ENCODE results near the gene CHD2.

The CHD2 gene

GRCh38 chr15:92930054-92930621, 30.0 kb downstream of the CHD2 start:
- Histone ChIP-seq H3F3A (ENCODE audit: insufficient read depth, low read length) (no peaks in the 10 kb centered on the region), H3K9me2 (ENCODE audit: low read depth, low read length) (no peaks in the 10 kb centered on the region), H3K9ac (ENCODE audit: low read length) (no peak overlapping the region), H4K20me1 (ENCODE audit: insufficient read depth, low read length) (no peaks in the 10 kb centered on the region), H3K27ac (ENCODE audit: low read depth, low read length, poor library complexity, severe bottlenecking) (no peak overlapping the region), H3K4me1 (ENCODE audit: insufficient read depth, low read length, severe bottlenecking) (no peaks in the 10 kb centered on the region), H3K27me3 (ENCODE audit: insufficient read depth, low read length) (no peaks in the 10 kb centered on the region), H3K9me3 (ENCODE audit: low read length) (no peaks in the 10 kb centered on the region), H3K4me3 (ENCODE audit: low read depth, low read length, poor library complexity, severe bottlenecking) (no peak overlapping the region), H3K79me2 (ENCODE audit: insufficient read depth, low read length) (no peaks in the 10 kb centered on the region), H2AFZ (ENCODE audit: low read length) (no peak overlapping the region), H3K4me2 (ENCODE audit: low read length) (no peak overlapping the region), H3K36me3 (ENCODE audit: insufficient read depth, low read length) (peaks cover 98% of the 10 kb centered on the region)
- TF ChIP-seq EZH2 (IDR thresholded peaks at IDR 0.05; ENCODE audit: borderline replicate concordance, low read length): no peak
- TF ChIP-seq CTCF (IDR thresholded peaks at IDR 0.05; ENCODE audit: low read length): no peak

- H3K9ac ChIP-seq (ENCODE audit: low read length): no peak overlapping the region
- H3K4me3 ChIP-seq (ENCODE audit: low read depth, low read length, poor library complexity, severe bottlenecking): no peak overlapping the region
- no peaks in the 10 kb centered on the region for H3K9me2 ChIP-seq (ENCODE audit: low read depth, low read length)
- H2AFZ ChIP-seq (ENCODE audit: low read length): no peak overlapping the region
- H3K27me3 ChIP-seq (ENCODE audit: insufficient read depth, low read length): no peaks in the 10 kb centered on the region
- H3K4me2 ChIP-seq (ENCODE audit: low read length): no peak overlapping the region
- no peak overlapping the region for H3K27ac ChIP-seq (ENCODE audit: low read depth, low read length, poor library complexity, severe bottlenecking)
- H4K20me1 ChIP-seq (ENCODE audit: insufficient read depth, low read length): no peaks in the 10 kb centered on the region
- TF ChIP-seq CTCF (IDR thresholded peaks at IDR 0.05; ENCODE audit: low read length): no peak
- TF ChIP-seq EZH2 (IDR thresholded peaks at IDR 0.05; ENCODE audit: borderline replicate concordance, low read length): no peak
- H3K79me2 ChIP-seq (ENCODE audit: insufficient read depth, low read length): no peaks in the 10 kb centered on the region
- peaks cover 98% of the 10 kb centered on the region for H3K36me3 ChIP-seq (ENCODE audit: insufficient read depth, low read length)
- no peaks in the 10 kb centered on the region for H3K9me3 ChIP-seq (ENCODE audit: low read length)
- H3K4me1 ChIP-seq (ENCODE audit: insufficient read depth, low read length, severe bottlenecking): no peaks in the 10 kb centered on the region
- H3F3A ChIP-seq (ENCODE audit: insufficient read depth, low read length): no peaks in the 10 kb centered on the region
Observed at GRCh38 chr15:92930776-92931175, 30.7 kb downstream of the CHD2 start.

- Histone ChIP-seq H3K4me1 (ENCODE audit: insufficient read depth, low read length, severe bottlenecking) (no peaks in the 10 kb centered on the region), H3K9ac (ENCODE audit: low read length) (no peak overlapping the region), H3K4me3 (ENCODE audit: low read depth, low read length, poor library complexity, severe bottlenecking) (no peak overlapping the region), H3K9me2 (ENCODE audit: low read depth, low read length) (no peaks in the 10 kb centered on the region), H3K79me2 (ENCODE audit: insufficient read depth, low read length) (no peaks in the 10 kb centered on the region), H3K4me2 (ENCODE audit: low read length) (no peak overlapping the region), H3K36me3 (ENCODE audit: insufficient read depth, low read length) (peaks cover 97% of the 10 kb centered on the region), H3K27ac (ENCODE audit: low read depth, low read length, poor library complexity, severe bottlenecking) (no peak overlapping the region), H3K27me3 (ENCODE audit: insufficient read depth, low read length) (no peaks in the 10 kb centered on the region), H2AFZ (ENCODE audit: low read length) (no peak overlapping the region), H3F3A (ENCODE audit: insufficient read depth, low read length) (no peaks in the 10 kb centered on the region), H4K20me1 (ENCODE audit: insufficient read depth, low read length) (no peaks in the 10 kb centered on the region), H3K9me3 (ENCODE audit: low read length) (no peaks in the 10 kb centered on the region)
- TF ChIP-seq EZH2 (IDR thresholded peaks at IDR 0.05; ENCODE audit: borderline replicate concordance, low read length) (no peak), CTCF (IDR thresholded peaks at IDR 0.05; ENCODE audit: low read length) (no peak)
Observed at GRCh38 chr15:92932946-92933649, 33.0 kb downstream of the CHD2 start.

All from OCI-LY1 (cell line).